NCI-H2196 (cell line): ENCODE results near the gene GRM5.

Source experiments
- DNase-seq: peaks from one replicate; lab custom pipeline; 2025; ENCODE audit not compliant: unreplicated experiment; lab: John Stamatoyannopoulos, UW

Gene GRM5

GRCh38 chr11:88620568-88621130 is 445.1 kb downstream of the GRM5 start:
- DNase-seq = no peak

GRCh38 chr11:88619656-88620385 is 446.0 kb downstream of the GRM5 start:
- DNase-seq = no peak

- no peak for DNase-seq
These were observed 446.7 kb downstream of the GRM5 start for GRCh38 chr11:88619071-88619425.

GRCh38 chr11:88618327-88619070 is 447.3 kb downstream of the GRM5 start:
- DNase-seq = no peak

DNA sequence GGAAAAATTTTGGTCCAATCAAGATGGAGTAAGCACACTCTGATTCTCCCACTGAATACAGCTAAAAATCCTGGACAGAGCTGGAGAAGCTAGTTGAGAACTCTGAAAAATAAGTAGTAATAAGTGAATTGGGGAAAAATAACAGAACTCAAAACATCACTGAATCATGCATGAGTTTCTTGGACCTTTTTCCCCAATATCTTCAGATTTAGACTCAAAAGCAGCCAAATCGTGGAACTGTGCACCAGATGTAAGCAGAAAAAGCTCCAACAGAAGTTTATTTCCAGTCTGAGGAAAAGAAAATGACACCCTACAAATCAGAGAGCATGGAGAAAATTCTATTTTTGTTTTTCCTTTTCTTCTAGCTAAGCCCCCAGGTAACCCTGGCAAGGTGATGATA is 448.6 kb downstream of the GRM5 start:
- DNase-seq = no peak

DNA sequence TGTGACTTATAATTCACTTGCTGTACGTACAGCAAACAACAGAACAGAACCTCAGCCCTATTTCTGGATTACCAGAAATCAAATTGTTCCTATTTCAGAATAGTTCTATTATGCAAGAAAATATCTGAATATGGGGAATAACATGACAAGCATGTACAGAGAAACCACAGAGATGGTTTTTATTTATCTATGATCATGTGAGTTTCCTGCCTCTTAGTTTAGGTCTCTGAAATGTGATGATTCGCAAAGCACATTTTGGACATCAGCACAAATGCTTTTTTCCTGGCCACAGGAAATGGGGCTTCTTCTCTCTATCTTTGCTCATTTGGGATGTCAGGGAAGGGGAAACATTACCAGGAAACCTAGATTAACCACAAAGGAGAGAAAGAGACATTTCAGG is 461.5 kb downstream of the GRM5 start:
- DNase-seq = no peak

- no peak for DNase-seq
These were observed 462.5 kb downstream of the GRM5 start for GRCh38 chr11:88603091-88603867.

DNA sequence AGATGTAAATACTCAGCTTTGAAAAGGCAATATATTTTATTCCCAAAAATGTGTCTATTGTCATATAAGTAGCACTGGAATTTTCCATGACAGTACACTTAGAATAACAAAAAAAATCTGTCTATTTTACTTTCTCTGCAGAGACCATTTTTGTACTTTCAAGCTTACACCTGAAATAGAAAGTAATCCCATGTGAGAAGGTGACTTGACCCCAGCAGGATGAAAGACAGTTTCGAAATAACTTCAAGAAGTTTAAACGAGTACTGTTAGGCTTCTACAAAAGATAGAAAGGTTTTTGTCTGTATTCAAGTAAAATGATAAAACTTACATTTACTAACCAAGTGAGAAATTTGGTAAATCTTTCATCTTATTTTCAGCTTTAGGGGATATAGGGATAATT is 468.4 kb downstream of the GRM5 start:
- no peak for DNase-seq

DNA sequence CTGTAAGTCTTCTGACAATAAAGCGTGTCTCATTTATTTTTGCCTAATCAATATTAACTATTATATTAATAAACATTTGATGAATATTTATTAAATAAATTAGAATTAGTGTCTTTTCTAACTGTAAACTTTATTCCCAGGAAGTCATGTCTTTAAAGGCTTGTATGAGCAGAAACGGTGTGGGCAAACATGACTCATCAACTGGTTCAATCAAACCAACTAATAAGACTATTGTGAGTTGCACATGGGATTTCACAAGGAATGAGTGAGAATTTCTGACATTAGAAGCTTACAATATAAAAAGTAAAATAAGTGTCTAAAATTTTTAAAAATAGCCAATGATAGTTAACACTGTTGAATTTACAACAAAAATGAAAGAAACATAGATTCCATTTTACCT is 469.0 kb downstream of the GRM5 start:
- DNase-seq = no peak

DNA sequence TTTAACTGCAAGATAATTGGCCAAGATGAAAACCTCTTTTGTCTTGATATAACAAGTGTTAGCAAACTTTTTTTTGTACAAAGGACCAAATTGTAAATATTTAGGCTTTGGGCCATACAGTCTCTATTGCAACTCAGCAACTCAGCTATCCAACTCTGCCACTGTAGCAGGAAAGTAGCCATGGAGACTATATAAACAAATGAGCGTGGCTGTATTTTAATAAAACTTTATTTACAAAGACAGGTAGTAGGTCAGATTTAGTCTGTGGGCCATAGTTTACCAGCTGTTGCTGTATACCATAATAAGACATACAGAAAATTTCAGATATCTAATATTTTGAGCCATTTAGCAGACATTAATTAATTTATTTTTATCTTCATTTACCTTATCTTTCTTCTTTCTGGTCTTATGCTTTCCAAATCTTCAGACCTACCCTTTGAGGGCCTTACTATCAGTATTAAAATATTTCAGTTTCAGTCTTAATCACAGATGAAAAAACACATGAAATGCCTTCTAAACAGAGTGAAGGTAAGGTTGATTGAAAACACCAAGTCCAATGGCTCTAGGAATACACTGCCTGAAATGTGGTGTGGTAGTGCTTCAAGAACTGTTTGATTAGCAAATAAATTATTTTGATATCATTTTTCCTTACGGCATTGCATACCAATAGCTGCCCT is 471.4 kb downstream of the GRM5 start:
- DNase-seq = no peak

DNA sequence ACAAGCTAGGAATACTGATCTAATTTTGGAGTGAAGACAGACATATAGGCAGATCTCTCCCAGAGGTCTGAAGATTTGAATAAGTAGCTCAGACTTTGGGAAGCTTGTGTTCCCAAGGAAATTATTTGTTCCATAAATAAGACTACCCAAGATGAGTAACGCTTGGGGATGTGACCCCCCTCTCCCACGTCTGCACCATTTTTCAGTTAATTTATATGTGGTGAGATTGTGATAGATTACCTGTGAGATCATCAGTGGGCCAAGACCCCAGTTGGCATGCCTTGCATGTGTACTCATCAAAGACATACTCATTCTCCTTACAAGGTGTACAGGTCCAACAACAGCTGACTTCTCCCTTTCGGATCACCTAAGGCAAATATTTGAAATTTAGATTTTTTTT is 475.4 kb downstream of the GRM5 start:
- DNase-seq = no peak

DNA sequence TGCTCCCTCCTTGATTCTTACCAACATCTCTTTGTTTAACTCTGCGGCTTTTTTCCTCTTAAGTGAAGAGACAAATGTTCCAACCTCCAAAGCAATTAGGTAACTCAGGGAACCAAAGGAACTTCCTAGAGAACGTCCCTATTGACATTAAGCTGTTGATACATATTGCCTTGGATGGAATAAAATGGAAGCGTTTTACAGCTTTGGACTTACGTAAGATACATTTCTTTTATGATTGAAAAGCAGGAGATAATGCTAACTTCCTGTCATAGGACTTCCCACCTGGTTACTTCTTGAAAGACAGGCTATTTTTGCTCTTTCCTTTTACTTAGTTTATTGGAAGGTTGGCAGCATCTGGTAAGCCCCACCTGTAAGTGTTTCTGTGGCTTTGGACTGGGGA is 482.5 kb downstream of the GRM5 start:
- DNase-seq = no peak

GRCh38 chr11:88579466-88579865 is 486.3 kb downstream of the GRM5 start:
- no peak for DNase-seq

- DNase-seq = no peak
These were observed 489.0 kb downstream of the GRM5 start for GRCh38 chr11:88576741-88577140.

- no peak for DNase-seq
These were observed 489.9 kb downstream of the GRM5 start for GRCh38 chr11:88575916-88576315.

DNA sequence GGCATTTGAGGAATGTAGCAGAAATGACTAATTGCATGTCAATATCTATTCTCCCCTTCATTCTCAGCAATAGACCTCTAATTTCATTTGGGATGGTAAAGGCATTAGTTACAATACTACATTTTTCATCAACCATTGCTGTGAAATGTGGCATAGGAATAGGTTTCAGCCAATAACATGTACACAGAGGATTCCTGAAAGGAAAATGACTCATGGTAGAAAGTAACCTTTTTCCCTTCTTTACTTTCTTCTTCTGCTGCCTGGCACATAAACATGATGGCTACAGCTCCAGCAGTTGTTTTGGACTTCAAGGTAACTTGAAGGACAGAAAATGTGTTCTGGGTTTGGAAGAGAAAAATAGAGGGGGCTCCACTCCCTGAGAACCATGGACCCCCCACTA is 496.4 kb downstream of the GRM5 start:
- DNase-seq = no peak

- DNase-seq = no peak
These were observed 510.0 kb downstream of the GRM5 start for GRCh38 chr11:88555829-88556202.

GRCh38 chr11:88555018-88555828 is 510.6 kb downstream of the GRM5 start:
- no peak for DNase-seq

GRCh38 chr11:88553204-88553603 is 512.6 kb downstream of the GRM5 start:
- no peak for DNase-seq

- peak; percentile 18 for DNase-seq
These were observed 513.3 kb downstream of the GRM5 start for GRCh38 chr11:88552379-88553062.
